ENCODE data around the gene MICAL2. TPM values are rescaled to one million over a fixed set of nuclear protein-coding genes. Genes with fewer than 3 reads are reported as not detected.

The MICAL2 gene
- total RNA-seq, 1 donor from 2014 or later: 372 TPM

GRCh38 chr11:12164061-12165014 is 53.9 kb downstream of the MICAL2 start:
- DNase-seq (ENCODE audit: low spot score): no peak
- peaks cover 89% of the 10 kb centered on the region for H3K4me1 Mint-ChIP-seq (ENCODE audit: low read depth)
- H3K27me3 Mint-ChIP-seq (ENCODE audit: low read depth): no peaks in the 10 kb centered on the region
- H3K4me3 Mint-ChIP-seq (ENCODE audit: unreplicated experiment): no peak overlapping the region
- no peak for TF ChIP-seq CTCF (IDR thresholded peaks at IDR 0.05)
- H3K36me3 Mint-ChIP-seq (ENCODE audit: low read depth): peaks cover 16% of the 10 kb centered on the region
- H3K9me3 Mint-ChIP-seq (ENCODE audit: low read depth): no peaks in the 10 kb centered on the region
- H3K27ac Mint-ChIP-seq (ENCODE audit: unreplicated experiment): peak overlapping the region; percentile 99

DNA sequence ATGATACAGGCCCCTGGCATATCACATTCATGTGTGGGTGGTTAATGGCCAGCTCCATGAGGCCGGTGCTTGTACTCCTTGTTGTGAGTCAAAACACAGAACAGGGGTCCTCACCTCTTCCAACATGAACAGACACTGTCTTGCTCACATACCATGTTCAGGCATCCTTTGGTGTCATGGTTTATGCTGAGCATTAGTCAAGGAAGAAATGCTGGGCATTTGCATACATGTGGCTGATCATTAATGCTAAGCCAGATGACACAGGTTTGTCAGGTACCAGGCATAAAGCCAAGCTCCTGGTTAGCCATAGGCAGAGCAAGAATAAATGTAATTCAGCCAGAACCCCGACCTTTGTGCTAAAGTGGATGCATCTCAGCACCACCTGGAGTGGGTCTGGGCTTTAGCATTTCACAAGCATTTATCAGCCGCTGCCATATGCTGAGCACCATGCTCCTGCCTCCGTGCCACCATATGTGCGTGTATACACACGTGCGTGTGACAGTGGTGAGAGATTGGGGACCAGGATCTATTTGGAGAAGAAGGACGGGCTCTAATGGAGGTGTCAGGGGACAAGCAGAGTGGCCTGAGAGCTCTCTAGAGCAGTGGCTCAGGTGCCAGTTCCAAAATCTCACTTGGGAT is 55.0 kb downstream of the MICAL2 start:
- peak overlapping the region; percentile 99 for H3K27ac Mint-ChIP-seq (ENCODE audit: unreplicated experiment)
- no peaks in the 10 kb centered on the region for H3K9me3 Mint-ChIP-seq (ENCODE audit: low read depth)
- peaks cover 89% of the 10 kb centered on the region for H3K4me1 Mint-ChIP-seq (ENCODE audit: low read depth)
- peaks cover 17% of the 10 kb centered on the region for H3K36me3 Mint-ChIP-seq (ENCODE audit: low read depth)
- no peak overlapping the region for H3K4me3 Mint-ChIP-seq (ENCODE audit: unreplicated experiment)
- no peak for DNase-seq (ENCODE audit: low spot score)
- TF ChIP-seq CTCF (IDR thresholded peaks at IDR 0.05): no peak
- H3K27me3 Mint-ChIP-seq (ENCODE audit: low read depth): no peaks in the 10 kb centered on the region

GRCh38 chr11:12166299-12167060 is 56.1 kb downstream of the MICAL2 start:
- no peak for DNase-seq (ENCODE audit: low spot score)
- Mint-ChIP-seq H3K9me3 (ENCODE audit: low read depth) (no peaks in the 10 kb centered on the region), H3K27ac (ENCODE audit: unreplicated experiment) (peak overlapping the region; percentile 96), H3K4me1 (ENCODE audit: low read depth) (peaks cover 89% of the 10 kb centered on the region), H3K4me3 (ENCODE audit: unreplicated experiment) (no peak overlapping the region), H3K36me3 (ENCODE audit: low read depth) (peaks cover 20% of the 10 kb centered on the region), H3K27me3 (ENCODE audit: low read depth) (no peaks in the 10 kb centered on the region)
- no peak for TF ChIP-seq CTCF (IDR thresholded peaks at IDR 0.05)

GRCh38 chr11:12167061-12168000 is 56.9 kb downstream of the MICAL2 start:
- peaks cover 84% of the 10 kb centered on the region for H3K4me1 Mint-ChIP-seq (ENCODE audit: low read depth)
- no peaks in the 10 kb centered on the region for H3K27me3 Mint-ChIP-seq (ENCODE audit: low read depth)
- no peak for DNase-seq (ENCODE audit: low spot score)
- H3K4me3 Mint-ChIP-seq (ENCODE audit: unreplicated experiment): no peak overlapping the region
- H3K36me3 Mint-ChIP-seq (ENCODE audit: low read depth): peaks cover 18% of the 10 kb centered on the region
- no peaks in the 10 kb centered on the region for H3K9me3 Mint-ChIP-seq (ENCODE audit: low read depth)
- TF ChIP-seq CTCF (IDR thresholded peaks at IDR 0.05): no peak
- H3K27ac Mint-ChIP-seq (ENCODE audit: unreplicated experiment): peak overlapping the region; percentile 96
